GM13976 (cell line): ENCODE measurements around the gene PRM3.

Source experiments
- DNase-seq: peaks from one replicate; pipeline ENCODE4 v3.0.0; 2012; ENCODE audit warnings: low spot score
- in situ Hi-C: fragments of 300-500 bp; cut with MboI; formaldehyde crosslinking; loops from one replicate; pipeline ENCODE4 v1.12.0; 2022; ENCODE audit warnings: low sequenced_read_pairs, mixed read lengths, inconsistent platforms; ENCODE audit not compliant: unreplicated experiment
- TF ChIP-seq, protein P1 (sequence below): IDR thresholded peaks from 2 replicates; pipeline ENCODE4 v1.5.1; 2012; ENCODE audit warnings: borderline replicate concordance, mild to moderate bottlenecking; ENCODE audit not compliant: insufficient read depth; ENCODE audit errors: extremely low read depth, missing control alignments, control extremely low read depth

PRM3 gene

DNA sequence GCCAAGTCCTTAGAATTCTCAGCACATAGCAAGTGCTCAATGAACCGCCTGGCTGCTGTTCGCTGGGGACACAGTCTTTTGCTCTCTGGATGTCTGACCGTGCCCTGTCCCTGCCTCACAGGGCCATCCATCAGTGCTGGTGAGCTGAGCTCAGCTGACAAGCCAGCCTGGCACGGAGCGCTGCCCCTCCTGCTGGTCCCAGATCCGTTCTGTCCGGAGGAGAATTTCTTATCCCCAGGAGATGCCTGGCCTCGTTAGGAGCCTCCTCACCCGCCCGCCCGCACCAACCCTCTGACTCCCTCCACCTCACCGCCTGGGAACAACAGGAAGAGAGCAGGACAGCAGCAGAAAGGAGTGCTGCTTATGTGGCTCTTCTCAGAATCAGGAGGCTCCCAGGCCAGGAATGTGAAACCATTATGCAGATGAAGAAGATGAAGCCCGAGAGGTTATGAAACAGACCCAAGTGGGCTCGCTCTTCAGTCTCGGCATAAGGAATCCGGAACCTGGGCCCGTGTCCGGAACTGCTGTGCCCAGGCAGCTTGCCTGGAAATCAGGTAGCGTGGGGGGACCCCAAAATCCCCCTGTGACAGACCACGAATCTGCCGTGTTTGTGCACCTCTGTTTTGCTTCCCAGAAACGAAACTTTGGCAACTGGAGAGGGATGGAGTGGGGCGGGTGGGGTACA is 43.0 kb upstream of the PRM3 start:
- in situ Hi-C loops: no loop called here
- TF ChIP-seq, protein P1, sequence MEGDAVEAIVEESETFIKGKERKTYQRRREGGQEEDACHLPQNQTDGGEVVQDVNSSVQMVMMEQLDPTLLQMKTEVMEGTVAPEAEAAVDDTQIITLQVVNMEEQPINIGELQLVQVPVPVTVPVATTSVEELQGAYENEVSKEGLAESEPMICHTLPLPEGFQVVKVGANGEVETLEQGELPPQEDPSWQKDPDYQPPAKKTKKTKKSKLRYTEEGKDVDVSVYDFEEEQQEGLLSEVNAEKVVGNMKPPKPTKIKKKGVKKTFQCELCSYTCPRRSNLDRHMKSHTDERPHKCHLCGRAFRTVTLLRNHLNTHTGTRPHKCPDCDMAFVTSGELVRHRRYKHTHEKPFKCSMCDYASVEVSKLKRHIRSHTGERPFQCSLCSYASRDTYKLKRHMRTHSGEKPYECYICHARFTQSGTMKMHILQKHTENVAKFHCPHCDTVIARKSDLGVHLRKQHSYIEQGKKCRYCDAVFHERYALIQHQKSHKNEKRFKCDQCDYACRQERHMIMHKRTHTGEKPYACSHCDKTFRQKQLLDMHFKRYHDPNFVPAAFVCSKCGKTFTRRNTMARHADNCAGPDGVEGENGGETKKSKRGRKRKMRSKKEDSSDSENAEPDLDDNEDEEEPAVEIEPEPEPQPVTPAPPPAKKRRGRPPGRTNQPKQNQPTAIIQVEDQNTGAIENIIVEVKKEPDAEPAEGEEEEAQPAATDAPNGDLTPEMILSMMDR: no peak
- no peak for DNase-seq

DNA sequence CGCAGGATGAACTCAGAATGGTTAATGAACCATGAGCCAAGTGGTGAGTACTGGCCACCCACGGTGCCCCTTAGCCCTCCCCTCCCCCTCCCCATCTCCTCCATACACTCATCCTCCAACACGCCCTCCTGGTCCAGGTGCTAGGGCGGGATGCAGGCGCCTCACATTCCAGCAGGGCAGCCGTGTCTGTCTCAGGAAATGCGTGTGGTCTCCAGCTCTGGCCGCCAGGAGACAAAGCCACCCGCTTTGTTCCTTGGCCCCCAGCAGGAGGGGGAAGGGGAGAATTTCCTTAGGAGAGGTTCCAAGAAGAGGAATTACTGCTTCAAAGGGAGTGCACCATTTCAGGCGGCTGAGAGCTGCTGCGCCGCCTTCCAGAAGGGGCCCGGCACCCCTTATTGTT is 42.1 kb upstream of the PRM3 start:
- TF ChIP-seq, protein P1: no peak
- DNase-seq: no peak
- in situ Hi-C loops: no loop called here

DNA sequence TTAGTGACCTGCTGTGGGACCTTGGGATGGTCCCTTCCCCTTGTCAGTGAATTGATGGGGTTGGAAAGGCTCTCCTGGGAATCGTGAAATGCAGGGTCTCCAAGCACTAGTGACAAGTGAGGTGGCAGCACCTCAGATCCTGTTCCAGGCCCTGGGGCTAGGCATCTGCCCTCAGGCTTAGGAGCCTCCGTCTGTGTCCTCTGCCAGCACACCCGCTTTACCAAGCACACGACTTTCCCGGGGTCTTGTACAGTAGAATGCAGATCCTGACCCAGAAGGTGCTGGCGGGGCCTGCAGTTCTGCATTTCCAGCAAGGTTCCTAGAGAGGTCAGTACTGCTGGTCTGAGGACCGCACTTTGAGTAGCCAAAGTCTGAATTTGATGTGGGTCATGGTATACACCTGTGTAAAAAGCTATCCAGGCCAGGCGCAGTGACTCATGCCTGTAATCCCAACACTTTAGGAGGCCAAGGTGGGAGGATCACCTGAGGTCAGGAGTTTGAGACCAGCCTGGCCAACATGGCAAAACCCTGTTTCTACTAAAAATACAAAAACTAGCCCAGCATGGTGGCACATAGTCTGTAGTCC is 41.0 kb upstream of the PRM3 start:
- DNase-seq: no peak
- TF ChIP-seq, protein P1: no peak
- in situ Hi-C loops: no loop called here

- in situ Hi-C loops: no loop called here
- TF ChIP-seq, protein P1: no peak
- DNase-seq: no peak
These were observed 40.3 kb upstream of the PRM3 start for GRCh38 chr16:11313493-11314308.

- in situ Hi-C loops: no loop called here
- no peak for DNase-seq
- TF ChIP-seq, protein P1: no peak
These were observed 39.5 kb upstream of the PRM3 start for GRCh38 chr16:11312718-11313492.

DNA sequence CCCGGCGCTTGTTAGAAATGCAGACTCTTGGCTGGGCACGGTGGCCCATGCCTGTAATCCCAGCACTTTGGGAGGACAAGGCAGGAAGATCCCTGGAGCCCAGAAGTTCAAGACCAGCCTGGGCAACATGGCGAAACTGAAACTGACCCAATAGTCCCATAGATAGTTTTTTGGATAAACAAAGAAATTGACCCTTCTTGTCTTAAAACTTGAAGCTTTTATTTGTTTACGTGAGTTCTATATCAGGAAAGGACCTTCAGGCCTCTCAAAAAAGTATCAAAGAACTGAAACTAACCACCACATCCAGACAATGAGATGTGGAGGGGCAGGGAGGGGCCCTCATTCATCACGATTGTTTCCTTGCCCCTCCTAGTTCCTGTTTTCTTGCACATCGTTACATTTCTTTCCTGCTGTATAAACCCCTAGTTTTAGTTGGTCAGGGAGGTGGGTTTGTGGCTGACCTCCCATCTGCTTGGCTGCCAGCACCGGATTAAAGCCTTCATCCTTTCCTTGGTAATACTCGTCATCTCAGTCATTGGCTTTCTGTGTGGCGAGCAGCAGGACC is 37.6 kb upstream of the PRM3 start:
- TF ChIP-seq, protein P1: no peak
- in situ Hi-C loops: no loop called here
- DNase-seq: peak; percentile 70
